ENCODE measurements around the gene PCGF3.
"Not testable (repeated sequence)": the region's sequence is repeated elsewhere in the genome, so short reads cannot be mapped to it uniquely, and the experiment has no call there.

The PCGF3 gene

DNA sequence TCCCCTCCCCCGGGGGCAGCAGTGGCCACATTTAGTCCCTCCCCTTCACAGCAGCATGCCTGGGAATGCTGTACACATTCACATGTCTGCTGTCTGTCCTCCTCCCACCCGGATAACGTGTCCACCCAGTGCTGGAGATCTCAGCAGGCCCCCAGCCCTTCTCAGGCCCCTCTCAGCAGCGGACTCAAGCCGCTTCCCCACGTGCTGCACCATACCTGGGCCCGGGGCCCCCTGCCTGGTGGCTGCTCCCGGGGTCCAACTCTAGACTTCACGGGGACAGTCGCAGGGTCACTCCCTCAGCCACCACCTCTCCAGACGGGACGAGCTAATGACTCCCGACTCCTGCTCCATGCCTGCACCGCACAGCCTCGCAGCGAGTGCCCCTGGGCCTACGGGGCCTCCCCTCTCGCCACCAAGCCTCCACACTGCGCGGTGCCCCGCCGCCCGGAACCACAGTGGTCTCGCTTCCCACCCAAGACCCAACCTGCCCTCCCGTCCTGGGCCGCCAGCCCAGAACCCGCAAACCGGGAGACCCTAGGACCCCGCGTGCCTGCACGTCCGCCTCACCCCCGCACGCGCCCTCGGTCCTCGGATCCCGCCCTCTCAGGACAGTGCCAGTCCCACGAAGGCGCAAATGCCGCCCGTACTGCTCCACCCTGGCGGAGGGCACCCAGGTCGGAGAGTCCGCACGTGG lies 1.3 kb upstream of the PCGF3 start:
- no peak for DNase-seq

- no peak for DNase-seq
Observed at GRCh38 chr4:704971-705277, 708 bp upstream of the PCGF3 start.

DNA sequence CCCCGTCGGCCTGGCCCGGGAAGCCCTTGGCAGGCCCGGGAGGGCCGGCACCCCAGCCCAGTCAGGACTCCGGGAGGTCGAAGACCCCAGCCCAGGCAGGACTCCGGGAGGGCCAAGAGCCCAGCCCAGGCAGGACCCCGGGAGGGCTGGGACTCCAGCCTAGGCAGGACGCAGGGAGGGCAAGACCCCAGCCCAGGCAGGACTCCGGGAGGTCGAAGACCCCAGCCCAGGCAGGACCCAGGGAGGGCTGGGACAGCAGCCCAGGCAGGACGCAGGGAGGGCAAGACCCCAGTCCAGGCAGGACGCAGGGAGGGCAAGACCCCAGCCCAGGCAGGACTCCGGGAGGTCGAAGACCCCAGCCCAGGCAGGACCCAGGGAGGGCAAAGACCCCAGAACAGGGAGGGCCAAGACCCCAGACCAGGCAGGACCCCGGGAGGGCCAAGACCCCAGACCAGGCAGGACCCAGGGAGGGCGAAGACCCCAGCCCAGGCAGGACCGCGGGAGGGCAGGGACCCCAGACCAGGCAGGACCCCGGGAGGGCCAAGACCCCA lies 526 bp downstream of the PCGF3 start:
- DNase-seq = not testable (repeated sequence)

GRCh38 chr4:706834-707598 lies 1.4 kb downstream of the PCGF3 start:
- DNase-seq = no peak

GRCh38 chr4:707929-708630 lies 2.4 kb downstream of the PCGF3 start:
- no peak for DNase-seq

- DNase-seq = no peak
Observed at GRCh38 chr4:708631-708933, 3.0 kb downstream of the PCGF3 start.

GRCh38 chr4:709348-709747 lies 3.7 kb downstream of the PCGF3 start:
- no peak for DNase-seq

DNA sequence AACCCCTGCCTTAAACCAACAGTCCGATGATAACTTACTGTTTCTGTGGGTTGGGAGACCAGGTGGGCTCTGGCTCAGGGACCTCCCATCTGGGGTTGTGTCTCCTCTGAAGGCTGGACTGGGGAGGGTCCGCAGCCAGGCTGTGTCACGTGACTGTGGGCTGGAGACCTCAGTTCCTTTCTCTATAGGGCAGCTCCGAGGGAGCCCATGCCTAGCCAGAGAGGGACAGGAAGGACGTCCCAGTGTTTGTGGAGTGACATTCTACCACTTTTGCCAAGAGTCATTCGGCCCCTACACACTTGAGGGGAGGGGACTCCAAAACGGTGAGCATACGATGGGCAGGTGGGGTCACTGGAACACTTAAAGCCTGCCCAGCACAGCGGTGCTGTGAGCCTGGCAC lies 4.5 kb downstream of the PCGF3 start:
- no peak for DNase-seq

DNA sequence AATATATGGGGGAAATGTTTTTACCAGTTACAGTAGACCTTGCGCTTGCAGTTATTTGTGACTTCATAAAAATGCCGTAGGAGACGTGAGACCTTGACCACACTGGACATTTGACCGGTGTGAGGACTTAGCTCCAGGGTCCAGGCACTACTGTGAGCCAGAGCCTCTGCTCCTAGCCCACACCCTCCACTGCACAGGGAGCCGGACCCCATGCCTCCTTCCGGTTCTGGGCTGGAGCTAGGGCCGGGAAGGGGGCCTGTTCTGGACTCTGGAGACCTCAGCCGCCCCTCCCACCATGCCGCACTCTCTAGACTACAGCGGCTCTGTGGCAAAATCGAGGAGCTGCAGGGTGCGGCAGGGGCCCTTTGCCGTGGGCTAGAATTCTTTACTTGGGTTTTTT lies 5.3 kb downstream of the PCGF3 start:
- DNase-seq = no peak

DNA sequence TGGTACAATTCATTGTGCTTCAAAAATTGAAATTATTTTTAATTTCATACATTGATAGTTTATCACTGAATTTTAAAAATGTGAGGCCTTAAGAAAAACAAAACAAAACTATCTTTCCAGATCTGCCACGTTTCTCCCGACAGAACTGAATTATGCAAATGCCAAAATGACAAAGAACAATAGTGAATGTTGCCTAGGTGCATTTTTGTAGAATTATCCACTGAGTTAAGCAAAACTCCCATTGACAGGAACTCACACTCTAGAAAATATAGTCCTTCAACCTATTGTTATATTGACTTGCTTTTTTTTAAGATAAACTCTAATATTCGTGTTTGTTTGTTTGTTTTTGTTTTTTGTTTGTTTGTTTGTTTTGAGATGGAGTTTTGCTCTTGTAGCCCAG lies 6.5 kb downstream of the PCGF3 start:
- no peak for DNase-seq

- DNase-seq = no peak
Observed at GRCh38 chr4:712916-713632, 7.4 kb downstream of the PCGF3 start.

DNA sequence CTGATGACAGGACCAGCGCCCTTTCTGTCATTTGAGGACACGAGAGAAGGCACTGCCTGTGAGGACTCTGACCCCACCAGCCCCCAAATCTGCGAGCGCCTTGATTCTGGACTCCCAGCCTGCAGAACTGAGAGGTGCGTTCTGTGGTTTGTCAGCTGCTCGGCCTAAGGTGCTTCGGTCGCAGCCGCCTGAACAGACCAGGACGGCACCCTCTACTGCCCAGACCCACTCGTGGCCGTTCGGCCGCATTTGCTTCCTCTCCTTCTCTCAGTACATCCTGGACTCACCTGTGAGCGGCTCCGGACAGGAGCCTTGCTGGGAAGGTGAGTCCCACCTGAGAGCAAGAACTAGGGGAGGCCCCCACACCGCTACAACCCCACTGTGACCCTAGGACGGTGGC lies 8.5 kb downstream of the PCGF3 start:
- no peak for DNase-seq

DNA sequence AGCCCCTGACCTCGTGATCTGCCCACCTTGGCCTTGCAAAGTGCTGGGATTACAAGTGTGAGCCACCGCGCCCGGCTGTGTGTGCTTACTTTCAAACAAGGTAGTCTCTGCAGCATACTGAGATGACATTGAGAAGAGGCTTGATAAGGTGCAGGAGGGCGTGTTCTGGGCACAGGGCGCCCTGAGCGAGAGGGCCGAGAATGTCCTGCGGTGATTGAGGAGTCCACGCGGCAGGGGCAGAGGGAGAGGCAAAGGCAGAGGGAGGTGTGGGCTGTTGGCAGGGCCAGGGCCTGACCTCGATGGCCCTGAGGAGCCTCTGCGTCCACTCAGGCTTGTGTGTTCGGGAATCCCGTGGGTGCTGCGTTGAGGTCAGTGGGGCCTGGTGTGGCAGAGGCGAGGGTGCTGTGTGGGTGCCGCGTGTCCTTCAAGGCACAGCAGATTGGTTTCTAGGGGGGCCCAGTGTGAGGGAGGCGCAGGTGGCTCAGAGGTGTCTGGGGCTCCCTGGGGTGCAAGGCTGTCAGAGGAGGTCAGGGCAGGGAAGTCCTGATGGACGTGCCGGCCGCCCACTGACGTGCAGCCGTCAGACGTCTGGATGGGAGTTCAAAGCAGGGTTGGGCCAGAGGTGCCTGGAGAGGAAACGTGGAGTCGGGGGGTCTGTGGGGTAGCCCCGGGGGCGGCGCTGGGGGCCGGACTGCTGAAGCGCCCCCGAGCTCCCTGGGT lies 12.1 kb downstream of the PCGF3 start:
- DNase-seq = no peak

GRCh38 chr4:718460-718859 lies 12.8 kb downstream of the PCGF3 start:
- DNase-seq = no peak

GRCh38 chr4:720111-720860 lies 14.7 kb downstream of the PCGF3 start:
- DNase-seq = no peak

DNA sequence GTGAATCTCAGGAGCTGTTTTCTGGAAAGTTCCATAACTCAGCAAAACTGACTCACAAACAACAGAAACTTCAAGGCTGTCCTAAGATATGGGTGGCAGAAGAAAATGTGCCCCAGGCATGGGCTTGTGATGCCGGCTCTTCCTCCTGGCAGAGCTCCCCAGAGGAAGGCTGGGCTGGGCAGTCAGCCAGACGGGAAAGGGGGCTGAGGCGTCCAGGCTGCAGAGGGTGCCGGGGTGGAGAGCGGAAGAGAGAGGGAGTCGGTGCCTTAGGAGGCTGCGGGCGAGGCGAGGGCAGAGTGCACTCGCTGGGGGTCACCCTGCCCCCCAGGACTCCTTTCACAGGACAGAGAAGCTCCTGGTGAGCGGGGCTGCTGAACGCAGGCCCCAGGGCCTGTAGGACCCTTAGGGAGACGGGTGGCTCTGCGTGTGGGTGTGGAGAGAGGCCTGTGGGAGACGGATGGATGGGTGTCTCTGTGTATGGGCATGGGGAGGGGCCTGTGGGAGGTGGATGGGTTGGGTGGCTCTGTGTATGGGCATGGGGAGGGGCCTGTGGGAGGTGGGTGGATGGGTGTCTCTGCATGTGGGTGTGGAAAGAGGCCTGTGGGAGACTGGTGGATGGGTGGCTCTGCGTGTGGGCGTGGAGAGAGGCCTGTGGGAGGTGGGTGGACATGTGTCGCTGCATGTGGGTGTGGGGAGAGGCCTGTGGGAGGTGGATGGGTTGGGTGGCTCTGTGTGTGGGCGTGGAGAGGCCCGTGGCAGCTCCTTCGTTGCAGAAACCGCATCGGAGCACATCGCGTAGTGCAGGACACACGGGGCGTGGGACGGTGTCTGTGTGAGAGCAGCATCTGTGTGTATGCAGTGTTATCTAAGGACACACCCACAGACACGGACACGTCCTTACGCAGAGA lies 15.9 kb downstream of the PCGF3 start:
- DNase-seq = peak; percentile 58

- DNase-seq = no peak
Observed at GRCh38 chr4:722169-722725, 16.6 kb downstream of the PCGF3 start.

DNA sequence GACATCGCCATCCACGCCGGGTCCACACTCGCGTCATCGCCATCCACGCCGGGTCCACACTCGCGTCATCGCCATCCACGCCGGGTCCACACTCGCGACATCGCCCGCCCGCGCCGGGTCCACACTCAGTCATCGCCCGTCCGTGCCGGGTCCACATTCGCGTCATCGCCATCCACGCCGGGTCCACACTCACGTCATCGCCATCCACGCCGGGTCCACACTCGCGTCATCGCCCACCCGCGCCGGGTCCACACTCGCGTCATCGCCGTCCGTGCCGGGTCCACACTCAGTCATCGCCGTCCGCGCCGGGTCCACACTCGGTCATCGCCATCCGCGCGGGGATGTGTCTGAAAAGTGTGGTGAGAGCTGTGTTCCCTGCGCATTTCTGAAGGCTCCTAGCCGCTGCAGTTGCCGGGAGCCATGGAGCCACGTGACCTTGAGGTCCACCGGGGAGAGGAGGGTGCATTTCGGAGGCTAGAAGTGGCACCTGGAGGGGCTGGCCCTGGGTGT lies 17.3 kb downstream of the PCGF3 start:
- DNase-seq = no peak

DNA sequence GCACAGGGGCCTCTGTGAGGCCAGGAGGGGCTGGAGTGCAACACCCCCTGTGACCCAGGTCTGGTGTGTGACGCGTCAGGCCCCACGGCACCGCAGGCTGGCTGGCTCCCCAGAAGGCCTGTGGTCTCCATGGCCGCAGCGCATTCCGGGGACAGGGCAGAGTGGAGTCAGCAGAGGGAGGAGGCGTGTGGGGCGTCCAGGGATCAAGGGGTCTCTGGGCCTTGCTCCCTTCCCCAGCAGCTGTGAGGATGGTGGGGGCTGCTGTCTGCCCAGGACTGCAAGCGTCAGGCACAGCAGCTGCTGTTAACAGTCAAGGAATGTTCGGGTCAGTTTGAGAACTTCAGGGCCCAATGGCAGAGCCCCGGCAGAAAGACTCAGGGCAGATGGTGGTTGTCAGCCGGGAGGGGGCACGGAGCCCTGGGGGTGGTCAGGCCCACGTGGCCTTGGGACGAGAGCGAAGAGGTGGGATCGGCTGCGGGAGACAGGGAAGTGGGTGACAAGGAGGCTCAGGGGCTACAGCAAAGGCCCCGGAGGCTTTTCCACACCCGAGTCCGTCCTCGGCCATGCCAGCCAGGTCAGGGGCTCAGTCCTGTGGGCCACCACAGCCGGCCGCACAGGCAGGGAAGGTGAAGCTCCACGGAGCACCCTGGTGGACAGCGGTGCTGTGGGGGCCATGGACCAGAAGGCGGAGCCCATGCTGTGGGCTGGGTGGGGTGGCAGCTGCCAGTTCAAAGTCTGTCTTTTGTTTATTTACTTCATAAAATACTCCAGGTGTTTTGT lies 18.3 kb downstream of the PCGF3 start:
- DNase-seq = no peak

Measured in kidney glomerular epithelial cell (primary cell).